ENCODE results near the gene TTI1.

Gene TTI1

GRCh38 chr20:38033330-38034107 is at the start of gene TTI1, which contains the start of gene RPRD1B:
TSS of gene TTI1 (minus strand) at chr20:38033456. CDS start at chr20:38013816, 19,640 bp downstream.
TSS of gene RPRD1B (plus strand) at chr20:38033746. CDS start at chr20:38033948, 202 bp downstream.
- DNase-seq (ENCODE audit: low read depth): peak; percentile 93
- peak within 1 kb of the TSS; percentile 86 for H3K4me3 ChIP-seq (ENCODE audit: low read depth, low read length)
- TF ChIP-seq POLR2A (IDR thresholded peaks at IDR 0.05; ENCODE audit: extremely low read depth, insufficient read length) (peak; percentile 86), MAX (IDR thresholded peaks at IDR 0.05; ENCODE audit: low read depth, low read length) (no peak), MYC (IDR thresholded peaks at IDR 0.05; ENCODE audit: low read depth, low read length) (peak; percentile 76)

GRCh38 chr20:38082894-38083293 is 49.6 kb upstream of the TTI1 start:
- no peak for DNase-seq (ENCODE audit: low read depth)
- no peak overlapping the region for H3K4me3 ChIP-seq (ENCODE audit: low read depth, low read length)
- TF ChIP-seq MAX (IDR thresholded peaks at IDR 0.05; ENCODE audit: low read depth, low read length): no peak
- TF ChIP-seq CTCF (IDR thresholded peaks at IDR 0.05; ENCODE audit: low read depth, low read length): no peak
- TF ChIP-seq MYC (IDR thresholded peaks at IDR 0.05; ENCODE audit: low read depth, low read length): no peak
- TF ChIP-seq POLR2A (IDR thresholded peaks at IDR 0.05; ENCODE audit: extremely low read depth, insufficient read length): no peak

- no peak overlapping the region for H3K4me3 ChIP-seq (ENCODE audit: low read depth, low read length)
- no peak for TF ChIP-seq MAX (IDR thresholded peaks at IDR 0.05; ENCODE audit: low read depth, low read length)
- TF ChIP-seq CTCF (IDR thresholded peaks at IDR 0.05; ENCODE audit: low read depth, low read length): no peak
- no peak for TF ChIP-seq MYC (IDR thresholded peaks at IDR 0.05; ENCODE audit: low read depth, low read length)
- TF ChIP-seq POLR2A (IDR thresholded peaks at IDR 0.05; ENCODE audit: extremely low read depth, insufficient read length): no peak
- no peak for DNase-seq (ENCODE audit: low read depth)
Measured at GRCh38 chr20:38081575-38081974, 48.3 kb upstream of the TTI1 start.

- DNase-seq (ENCODE audit: low read depth): no peak
- no peak overlapping the region for H3K4me3 ChIP-seq (ENCODE audit: low read depth, low read length)
- TF ChIP-seq MYC (IDR thresholded peaks at IDR 0.05; ENCODE audit: low read depth, low read length) (no peak), CTCF (IDR thresholded peaks at IDR 0.05; ENCODE audit: low read depth, low read length) (no peak), MAX (IDR thresholded peaks at IDR 0.05; ENCODE audit: low read depth, low read length) (no peak), POLR2A (IDR thresholded peaks at IDR 0.05; ENCODE audit: extremely low read depth, insufficient read length) (no peak)
Measured at GRCh38 chr20:38079353-38079752, 46.1 kb upstream of the TTI1 start.

- H3K4me3 ChIP-seq (ENCODE audit: low read depth, low read length): no peak overlapping the region
- TF ChIP-seq MAX (IDR thresholded peaks at IDR 0.05; ENCODE audit: low read depth, low read length) (no peak), MYC (IDR thresholded peaks at IDR 0.05; ENCODE audit: low read depth, low read length) (no peak), POLR2A (IDR thresholded peaks at IDR 0.05; ENCODE audit: extremely low read depth, insufficient read length) (no peak), CTCF (IDR thresholded peaks at IDR 0.05; ENCODE audit: low read depth, low read length) (no peak)
- no peak for DNase-seq (ENCODE audit: low read depth)
Measured at GRCh38 chr20:38078084-38078483, 44.8 kb upstream of the TTI1 start.

GRCh38 chr20:38076548-38076947 is 43.3 kb upstream of the TTI1 start:
- H3K4me3 ChIP-seq (ENCODE audit: low read depth, low read length): no peak overlapping the region
- no peak for DNase-seq (ENCODE audit: low read depth)
- TF ChIP-seq CTCF (IDR thresholded peaks at IDR 0.05; ENCODE audit: low read depth, low read length) (no peak), MAX (IDR thresholded peaks at IDR 0.05; ENCODE audit: low read depth, low read length) (no peak)
